Cardiac septum (tissue), 1 donor: ENCODE results near the gene PBX3. TPM values are rescaled to one million over a fixed set of nuclear protein-coding genes. Genes with fewer than 3 reads are reported as not detected.
A peak's percentile ranks its signal among the peaks of the same experiment; 100 is the strongest.
"Not testable (repeated sequence)": the region's sequence is repeated elsewhere in the genome, so short reads cannot be mapped to it uniquely, and the experiment has no call there.

Source experiments
- DNase-seq: peaks from one replicate; pipeline ENCODE4 v3.0.0-alpha.2; 2020; ENCODE audit warnings: low spot score
- intact Hi-C: fragments of 100-400 bp; cut with DNase I; formaldehyde crosslinking; loops from one replicate; pipeline ENCODE4 v1.14.0; 2022
- total RNA-seq: library from RNA; stranded (reverse); fragmentation: NEBNext Ultra II Directional; extraction: Animal tissue kit (Norgen Biotek cat#: 25700); gene quantifications from one replicate; pipeline ENCODE4 v1.2.1, GENCODE V29; 2021
- donor health status: DM: no; HTN: no; CAD: no.

Gene PBX3
- total RNA-seq, 1 donor from 2014 or later: 56.2 TPM

DNA sequence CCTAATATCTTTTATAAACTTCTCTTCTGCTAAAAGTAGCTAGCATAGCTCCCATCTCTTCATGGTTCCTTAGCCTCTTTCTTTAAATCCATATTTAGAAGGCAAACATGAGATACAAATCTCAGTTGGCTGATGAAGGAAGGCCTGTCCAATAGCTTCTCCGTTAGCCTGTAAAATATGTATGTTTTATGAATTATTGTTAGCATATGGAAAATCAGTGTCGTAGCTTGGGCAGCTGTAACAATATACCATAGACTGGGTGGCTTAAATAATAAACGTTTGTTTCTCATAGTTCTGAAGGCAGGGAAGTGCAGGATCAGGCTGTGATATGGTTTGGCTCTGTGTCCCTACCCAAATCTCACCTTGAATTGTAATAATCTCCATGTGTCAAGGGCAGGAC is 63.8 kb downstream of the PBX3 start:
- intact Hi-C loops: no loop called here
- DNase-seq: no peak

DNA sequence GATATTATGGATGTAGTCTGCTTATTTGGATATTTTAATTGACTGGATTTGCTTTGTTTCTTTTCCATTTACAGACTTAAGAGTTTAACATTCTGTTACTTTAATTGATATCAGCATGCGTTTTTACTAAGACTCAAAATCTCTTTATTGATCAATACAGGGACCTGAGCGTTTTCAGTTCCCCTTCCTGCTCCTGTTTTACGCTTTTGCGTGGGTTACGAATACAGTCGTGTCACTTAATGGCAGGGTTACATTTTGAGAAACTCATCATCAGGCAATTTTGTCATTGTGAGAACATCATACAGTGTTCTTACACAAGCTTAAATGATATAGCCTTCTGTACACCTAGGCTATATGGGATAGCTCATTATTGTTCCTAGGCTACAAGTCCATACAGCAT is 65.2 kb downstream of the PBX3 start:
- no peak for DNase-seq
- intact Hi-C loops: no loop called here

DNA sequence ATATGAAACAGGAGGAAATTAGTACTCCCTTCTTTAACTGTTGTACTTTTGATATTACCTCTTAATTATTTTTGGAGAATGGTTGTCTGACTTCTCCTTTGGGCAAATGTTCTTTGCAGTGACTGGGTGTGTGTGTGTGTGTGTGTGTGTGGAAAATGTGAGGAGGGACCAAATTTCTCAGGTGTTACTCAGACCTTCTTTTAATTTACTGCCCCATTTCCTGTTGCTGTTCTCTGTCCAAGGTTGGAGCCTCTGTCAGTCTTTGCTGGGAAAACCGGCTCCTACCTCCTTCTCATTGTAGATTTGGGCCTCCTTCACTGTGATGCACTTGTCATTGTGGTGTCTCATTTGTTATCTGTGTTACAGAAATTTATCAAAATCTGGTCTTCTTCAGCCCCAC is 68.4 kb downstream of the PBX3 start:
- DNase-seq: no peak
- intact Hi-C loops: no loop called here

DNA sequence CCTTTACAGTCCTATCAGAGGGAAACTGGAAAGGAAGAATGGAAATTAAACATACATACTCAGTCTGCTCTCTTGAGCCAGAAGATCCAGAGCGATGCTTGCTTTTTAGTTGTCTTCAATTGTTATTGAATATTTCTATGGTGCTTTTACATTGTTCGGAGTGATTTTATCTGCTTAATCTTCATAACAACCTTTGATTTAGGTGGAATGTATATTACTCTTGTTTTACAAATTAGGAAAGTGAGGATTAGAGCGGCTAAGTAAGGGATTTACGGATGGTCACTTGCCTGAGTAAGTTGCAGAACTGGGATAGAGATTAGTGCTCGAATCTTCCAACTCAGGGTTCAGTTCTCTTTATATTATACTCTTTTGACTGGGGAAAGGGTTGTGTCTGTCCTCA is 69.1 kb downstream of the PBX3 start:
- intact Hi-C loops: no loop called here
- no peak for DNase-seq

DNA sequence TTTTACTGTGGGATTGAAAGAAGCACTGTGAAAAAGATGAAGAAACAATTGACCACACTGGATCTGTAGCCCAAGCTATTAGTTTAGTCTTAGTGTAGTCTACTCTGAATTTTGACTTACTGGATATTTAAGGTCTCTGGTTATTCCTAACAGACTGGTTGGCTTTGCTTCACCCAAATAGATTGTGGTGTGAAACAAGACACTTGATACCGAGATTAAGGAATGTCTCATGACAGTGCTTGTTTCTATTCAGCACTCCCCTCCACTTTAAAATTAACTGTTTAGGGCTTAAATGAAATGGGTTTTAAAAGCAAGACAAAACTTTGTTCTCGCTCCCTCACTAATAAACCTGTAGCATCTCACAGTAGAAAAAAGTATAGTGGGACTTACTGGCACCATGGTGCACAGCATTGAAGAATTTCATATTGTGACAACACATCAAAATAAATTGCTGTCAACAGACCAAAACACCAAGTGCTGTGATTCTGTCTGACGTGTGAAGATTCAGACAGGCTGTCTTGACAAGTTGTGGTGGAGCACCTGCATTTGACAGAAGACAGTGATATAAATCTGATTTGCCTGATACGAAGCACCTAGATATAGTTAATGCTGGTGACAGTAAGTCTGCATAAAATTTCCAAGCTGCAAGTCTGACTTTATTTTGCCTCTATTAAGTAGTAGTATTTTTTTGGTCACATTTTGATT is 73.1 kb downstream of the PBX3 start:
- DNase-seq: no peak
- intact Hi-C loops: loop anchor here (2.0 to 10.0 kb wide), 2 partner anchors 65 to 69 kb away; no protein-coding TSS in a partner anchor

DNA sequence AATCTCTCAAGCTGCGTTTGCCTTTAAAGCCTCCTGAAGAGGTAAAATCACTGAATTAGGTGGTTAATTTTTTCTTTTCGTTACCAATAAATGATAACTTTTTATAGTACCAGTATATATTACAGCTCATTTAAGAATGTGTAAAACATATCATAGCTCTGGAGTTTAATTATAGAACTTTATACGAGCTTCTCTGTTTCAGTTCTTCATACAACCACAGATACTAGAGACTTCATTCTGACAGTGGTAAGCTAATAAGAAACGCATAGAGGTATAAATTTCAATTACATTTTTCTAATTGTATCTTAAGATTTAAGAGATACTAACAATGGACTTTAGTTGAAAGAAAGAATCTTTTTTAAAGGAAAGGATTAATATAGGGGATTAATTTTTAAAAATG is 73.9 kb downstream of the PBX3 start:
- intact Hi-C loops: loop anchor here (2.0 to 10.0 kb wide), 2 partner anchors 64 to 70 kb away; no protein-coding TSS in a partner anchor
- no peak for DNase-seq

DNA sequence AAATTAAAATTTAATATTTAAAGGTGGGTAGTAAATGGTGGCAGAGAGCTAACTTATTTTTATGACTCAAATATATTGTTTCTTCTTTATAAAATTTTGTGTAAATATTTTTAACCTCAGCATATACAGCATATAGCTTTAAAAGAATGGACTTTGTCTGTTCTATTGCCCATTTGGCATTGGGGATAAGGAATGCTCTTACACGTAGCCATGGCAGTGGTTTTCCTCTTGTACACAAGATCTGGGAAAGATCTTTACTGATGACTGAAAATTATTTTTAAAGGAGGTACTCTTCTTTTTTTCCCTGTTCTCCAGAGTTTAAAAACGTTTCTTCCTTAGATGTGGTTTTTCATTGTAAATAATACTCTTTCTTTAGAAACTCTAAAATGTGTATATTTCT is 75.0 kb downstream of the PBX3 start:
- DNase-seq: no peak
- intact Hi-C loops: loop anchor here (10.0 kb wide), 1 partner anchor 63 kb away; no protein-coding TSS in a partner anchor

DNA sequence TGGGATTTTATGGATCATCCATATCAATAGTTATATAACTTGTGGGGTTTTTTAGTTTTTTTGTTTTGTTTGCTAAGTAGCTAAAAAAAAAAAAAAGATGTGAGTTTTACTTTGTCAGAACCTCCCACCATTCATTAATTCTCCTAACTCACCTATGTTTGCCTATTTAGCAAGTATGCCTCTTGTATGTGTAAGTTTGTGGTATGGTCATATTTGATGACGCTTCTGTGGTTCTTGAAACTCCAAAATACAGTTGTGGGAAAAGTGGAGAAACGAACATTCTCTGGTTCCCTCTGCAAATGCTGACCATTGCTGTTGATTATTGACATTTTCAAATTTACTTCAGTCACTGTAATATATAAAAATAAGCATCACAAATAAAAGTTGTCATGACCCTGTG is 75.7 kb downstream of the PBX3 start:
- no peak for DNase-seq
- intact Hi-C loops: loop anchor here (10.0 kb wide), 1 partner anchor 62 kb away; no protein-coding TSS in a partner anchor

DNA sequence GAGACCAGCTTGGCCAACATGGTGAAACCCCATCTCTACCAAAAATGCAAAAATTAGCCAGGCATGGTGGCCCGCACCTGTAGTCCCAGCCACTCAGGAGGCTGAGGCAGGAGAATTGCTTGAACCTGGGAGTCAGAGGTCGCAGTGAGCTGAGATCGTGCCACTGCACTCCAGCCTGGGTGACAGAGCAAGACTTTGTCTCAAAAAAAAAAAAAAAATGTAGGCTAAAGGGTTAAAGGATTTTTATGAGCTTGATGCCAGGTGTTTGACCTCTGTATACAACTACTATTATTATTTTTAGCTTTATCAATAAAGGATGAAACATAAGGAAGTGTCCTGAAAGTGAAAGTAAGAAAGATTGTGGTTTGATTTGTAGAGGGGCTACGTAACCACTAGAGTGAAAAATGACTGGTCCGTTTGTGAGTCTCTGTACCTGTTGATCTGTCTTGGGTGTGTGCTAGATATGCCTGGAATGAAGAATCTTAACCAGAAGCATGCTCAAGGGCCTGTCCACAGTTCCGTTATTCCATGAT is 76.8 kb downstream of the PBX3 start:
- intact Hi-C loops: loop anchor here (10.0 kb wide), 1 partner anchor 61 kb away; no protein-coding TSS in a partner anchor
- DNase-seq: not testable (repeated sequence)

DNA sequence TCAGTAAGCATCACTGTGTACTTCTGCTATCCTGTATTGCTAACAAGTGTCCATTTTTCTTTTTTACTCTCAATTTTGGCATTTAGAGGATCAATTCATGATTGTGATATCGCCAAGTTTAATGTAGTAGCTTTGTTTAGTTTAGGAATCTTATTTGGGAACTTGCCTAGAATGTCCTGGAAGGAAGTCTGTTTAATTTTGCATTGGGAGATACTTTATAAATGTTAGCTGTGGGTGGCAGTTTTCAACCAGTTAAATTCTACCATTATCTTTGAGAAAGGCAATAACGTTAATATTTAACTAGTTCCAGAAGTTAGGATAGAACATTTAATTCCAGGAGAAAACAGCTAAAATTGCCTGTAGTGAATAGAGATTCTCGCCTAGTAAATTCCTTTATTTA is 78.6 kb downstream of the PBX3 start:
- no peak for DNase-seq
- intact Hi-C loops: loop anchor here (10.0 kb wide), 1 partner anchor 59 kb away; no protein-coding TSS in a partner anchor

DNA sequence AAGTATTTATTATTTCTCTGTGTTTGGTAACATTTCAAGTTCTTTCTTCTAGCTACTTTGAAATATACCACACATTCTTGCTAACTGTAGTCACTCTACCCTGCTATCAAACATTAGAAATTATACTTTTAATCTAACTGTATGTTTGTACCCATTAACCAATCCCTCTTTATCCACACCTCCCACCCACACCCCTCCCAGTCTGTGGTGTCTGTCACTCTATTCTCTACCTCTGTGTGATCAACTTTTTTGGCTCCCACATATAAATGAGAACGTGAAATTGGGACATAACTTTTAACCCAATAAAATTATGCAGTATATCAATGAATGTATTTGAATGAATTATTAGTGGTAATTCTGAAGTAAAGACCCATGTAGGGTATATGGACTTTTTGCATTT is 79.7 kb downstream of the PBX3 start:
- DNase-seq: no peak
- intact Hi-C loops: loop anchor here (10.0 kb wide), 1 partner anchor 58 kb away; no protein-coding TSS in a partner anchor

DNA sequence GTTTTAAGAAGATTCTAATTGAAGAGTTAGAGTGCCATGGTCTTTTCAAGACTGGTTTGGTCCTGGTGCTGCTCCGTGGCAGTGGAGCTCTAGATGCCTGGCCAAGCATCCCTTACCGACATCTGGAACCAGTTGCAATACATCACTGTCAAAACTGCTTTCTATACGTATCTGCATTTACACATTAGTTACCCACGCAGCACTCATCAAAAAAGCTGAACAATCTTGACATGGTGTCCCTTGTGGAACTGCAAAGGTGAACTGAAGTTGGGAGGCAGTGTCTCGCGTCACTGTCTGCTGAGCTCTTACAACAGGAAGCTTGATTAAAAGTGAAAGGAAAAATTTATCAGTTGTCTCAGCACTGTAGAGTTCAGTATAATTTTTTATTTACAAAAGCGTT is 82.6 kb downstream of the PBX3 start:
- peak; percentile 78 for DNase-seq
- intact Hi-C loops: loop anchor here (10.0 kb wide), 1 partner anchor 55 kb away; no protein-coding TSS in a partner anchor

DNA sequence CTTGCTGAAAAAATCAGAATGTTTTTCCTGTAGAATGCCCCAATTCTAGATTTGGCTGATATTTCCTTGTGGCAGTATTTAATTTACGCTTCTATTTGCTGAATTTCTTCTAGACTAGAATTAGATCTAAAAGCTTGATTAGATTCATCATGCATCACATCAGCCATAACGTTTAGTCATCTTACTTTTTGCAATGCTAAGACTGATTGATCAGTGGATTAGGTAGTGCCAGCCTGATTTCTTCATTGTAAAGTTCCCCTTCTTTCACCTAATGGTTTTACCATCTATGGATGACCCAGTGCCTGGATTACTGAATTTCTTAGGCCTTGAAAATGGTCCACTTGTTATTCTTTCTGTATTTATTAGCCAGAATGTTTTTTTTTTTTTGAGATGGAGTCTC is 83.9 kb downstream of the PBX3 start:
- intact Hi-C loops: no loop called here
- no peak for DNase-seq

DNA sequence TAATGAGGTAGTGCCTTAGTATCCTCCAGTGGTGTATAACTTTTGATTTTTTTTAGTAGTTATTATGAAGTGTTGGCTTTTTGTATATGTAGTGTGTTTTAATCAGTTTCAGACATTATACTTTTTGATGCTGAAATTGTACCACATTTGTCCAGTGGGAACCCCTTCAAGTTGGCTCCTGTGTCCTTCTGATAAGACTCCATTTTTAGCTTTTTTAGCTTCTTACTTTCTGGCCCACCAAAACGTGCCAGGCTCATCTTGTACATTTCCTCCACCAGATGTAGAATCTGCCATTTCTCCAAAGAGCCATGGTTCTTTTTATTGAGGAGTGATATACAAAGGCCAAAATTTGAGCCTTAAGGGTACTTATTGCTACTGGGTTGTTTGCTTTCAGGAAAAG is 84.4 kb downstream of the PBX3 start:
- intact Hi-C loops: no loop called here
- no peak for DNase-seq

DNA sequence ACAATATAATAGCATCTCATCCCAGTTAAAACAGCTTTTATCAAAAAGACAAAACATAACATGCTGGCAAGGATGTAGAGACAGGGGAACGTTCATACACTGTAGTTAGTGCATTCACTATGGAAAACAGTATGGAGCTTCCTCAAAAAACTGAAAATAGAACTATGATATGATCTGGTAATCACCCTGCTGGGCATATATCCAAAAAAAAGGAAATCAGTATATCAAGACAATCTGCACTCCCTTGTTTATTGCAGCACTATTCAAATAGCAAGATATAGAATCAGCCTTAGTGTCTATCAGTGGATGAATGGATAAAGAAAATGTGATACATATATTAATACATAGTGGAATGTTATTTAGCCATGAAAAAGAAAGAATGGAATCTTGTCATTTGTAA is 88.5 kb downstream of the PBX3 start:
- no peak for DNase-seq
- intact Hi-C loops: no loop called here

DNA sequence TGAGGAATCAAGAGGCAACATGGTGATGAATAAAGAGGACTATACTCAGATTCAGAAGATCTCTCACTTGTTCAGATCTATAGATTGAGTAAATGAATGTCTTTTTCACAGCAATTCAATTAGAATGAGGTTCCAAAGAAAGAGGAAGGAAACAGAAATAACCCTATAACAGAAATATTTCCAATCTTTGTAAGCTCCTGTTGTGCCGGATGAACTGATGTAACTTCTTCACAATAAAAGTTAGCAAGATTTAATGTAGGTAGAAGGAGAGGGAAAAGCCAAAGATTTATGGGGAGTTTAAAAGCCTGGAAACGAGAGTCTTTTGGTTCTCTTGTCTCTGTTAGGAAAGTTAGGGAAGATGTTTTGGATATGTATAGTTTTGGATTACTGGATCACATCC is 92.1 kb downstream of the PBX3 start:
- no peak for DNase-seq
- intact Hi-C loops: no loop called here

DNA sequence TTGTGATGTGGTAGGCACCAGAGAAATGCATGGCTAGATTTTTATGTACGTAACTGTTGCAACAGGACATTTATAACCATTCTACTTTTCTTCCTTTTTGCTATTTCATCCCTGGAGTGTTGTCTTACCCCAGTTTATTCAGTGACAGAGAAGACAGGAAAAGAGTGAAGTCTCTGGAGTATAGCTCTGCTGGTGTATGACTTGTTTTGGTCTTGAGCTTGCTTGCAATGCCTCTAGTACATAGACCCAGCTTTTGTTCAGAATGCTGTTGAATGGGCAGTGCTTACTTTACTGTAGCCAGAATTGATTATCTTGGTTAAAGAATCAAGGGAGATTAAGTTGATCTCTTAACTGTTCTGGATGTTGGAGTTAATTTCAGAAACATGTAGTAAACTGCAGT is 94.3 kb downstream of the PBX3 start:
- DNase-seq: no peak
- intact Hi-C loops: no loop called here

DNA sequence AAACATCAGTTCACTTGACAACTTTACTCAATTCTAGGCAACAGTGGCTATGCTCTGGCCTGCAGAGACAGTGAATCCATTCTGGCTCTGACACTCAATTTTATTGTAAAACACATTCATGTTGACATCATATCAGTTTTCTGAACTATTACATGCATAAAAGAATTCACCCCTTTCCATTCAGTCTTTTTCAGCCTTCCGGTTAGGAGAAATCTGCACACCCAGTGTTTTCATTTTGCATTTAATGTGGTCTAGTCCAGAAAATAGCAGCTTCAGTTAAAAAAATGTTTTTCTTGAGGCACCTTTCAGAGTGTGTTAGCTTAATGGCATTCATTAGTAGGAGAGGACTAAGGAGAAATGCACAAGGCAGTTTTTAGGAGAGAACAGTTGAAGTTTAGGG is 95.1 kb downstream of the PBX3 start:
- intact Hi-C loops: no loop called here
- no peak for DNase-seq

DNA sequence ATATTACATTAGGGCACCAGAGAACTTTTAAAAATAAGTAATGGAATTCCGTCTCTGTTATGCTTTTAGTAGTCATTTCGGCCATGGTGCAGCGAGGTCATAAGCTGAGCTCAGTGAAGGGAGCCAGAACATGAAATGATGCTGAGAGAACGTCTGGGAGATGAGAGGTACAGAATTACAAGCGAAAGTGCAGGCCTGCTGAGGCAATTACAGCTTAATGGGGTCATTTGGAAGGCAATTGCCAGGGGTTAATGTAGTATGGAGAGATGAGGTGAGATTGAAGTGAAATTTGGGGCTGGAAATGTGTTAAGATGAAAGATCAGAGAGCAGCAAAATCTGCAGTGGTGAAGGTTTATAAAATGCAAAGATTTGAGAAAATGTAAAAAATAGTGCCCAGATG is 96.5 kb downstream of the PBX3 start:
- no peak for DNase-seq
- intact Hi-C loops: no loop called here

DNA sequence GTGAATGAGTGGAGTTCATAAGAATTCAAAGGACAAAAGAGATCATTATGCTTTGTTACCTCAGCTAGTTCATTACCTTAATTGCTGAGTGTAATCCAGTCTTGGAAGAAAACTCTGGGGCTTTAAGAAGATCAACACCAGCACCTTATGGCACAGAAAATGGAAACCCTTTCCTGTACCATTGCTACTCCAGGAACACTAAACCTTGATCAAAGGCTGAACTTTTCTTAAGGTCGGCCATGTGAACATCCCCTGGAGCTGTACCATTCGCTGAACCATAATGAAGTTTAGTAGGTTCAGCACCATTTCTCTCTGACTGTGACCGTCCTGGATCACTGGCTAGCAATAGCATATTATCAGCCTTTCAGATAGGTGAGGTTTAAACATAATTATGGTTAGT is 97.4 kb downstream of the PBX3 start:
- intact Hi-C loops: no loop called here
- DNase-seq: no peak

DNA sequence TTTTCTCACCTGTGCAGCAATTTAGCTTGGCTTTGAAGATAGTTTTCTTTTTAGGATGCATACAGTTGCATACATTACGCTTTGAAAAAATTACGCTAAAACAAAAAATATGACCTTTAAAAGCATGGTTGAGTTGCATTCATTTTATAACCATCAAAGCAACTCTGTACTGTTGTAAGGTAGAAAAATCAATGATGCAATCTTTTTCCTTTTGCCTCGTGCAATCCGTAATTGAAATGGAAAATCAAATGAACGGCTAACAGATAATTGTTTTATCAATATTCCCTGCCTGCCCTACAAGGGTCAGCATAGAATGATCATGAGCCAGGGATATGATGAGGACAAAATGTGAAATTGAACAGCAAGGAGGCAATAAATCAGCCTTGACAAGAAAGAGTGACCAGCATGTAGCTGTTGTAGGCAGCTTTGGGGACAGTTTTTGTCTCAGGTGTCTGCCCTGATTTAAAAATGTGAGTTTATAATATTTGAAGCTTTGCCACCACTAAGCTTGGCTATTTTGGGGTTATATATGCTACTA is 98.2 kb downstream of the PBX3 start:
- no peak for DNase-seq
- intact Hi-C loops: no loop called here
